Lung (tissue), 12 donors: Measurements from ENCODE around the gene ZXDC. TPM values are rescaled to one million over a fixed set of nuclear protein-coding genes. Genes with fewer than 3 reads are reported as not detected.

Experiments
- ATAC-seq: fragments of 200-7000 bp; cut with Tn5 transposase; one replicate; pipeline ENCODE4 v1.9.1; 2020; ENCODE audit warnings: moderate number of reproducible peaks; ENCODE audit not compliant: insufficient read depth, low FRiP score
- DNase-seq, 3 donors: peaks; one replicate each; pipeline ENCODE4 v3.0.0-alpha.2; 2013 to 2017
- H3K27ac ChIP-seq, 2 donors: one replicate each; pipeline ENCODE4 v1.5.1; 2013; ENCODE audit warnings: mild to moderate bottlenecking in 2 of 2, moderate library complexity in 2 of 2, control low read depth in 1 of 2, inconsistent platforms in 1 of 2, low read depth in 1 of 2, low read length in 1 of 2
- H3K27me3 ChIP-seq, 3 donors: one replicate each; pipeline ENCODE4 v1.5.1; 2013; ENCODE audit warnings: low read length in 2 of 3; ENCODE audit not compliant: control insufficient read depth in 3 of 3, insufficient read depth in 3 of 3
- H3K36me3 ChIP-seq, 4 donors: one replicate each; pipeline ENCODE4 v1.5.1; 2013; ENCODE audit warnings: low read length in 4 of 4, mild to moderate bottlenecking in 1 of 4, moderate library complexity in 1 of 4; ENCODE audit not compliant: control insufficient read depth in 4 of 4, insufficient read depth in 4 of 4
- H3K4me1 ChIP-seq, 5 donors: one replicate each; pipeline ENCODE4 v1.5.1; 2013; ENCODE audit warnings: low read length in 5 of 5, mild to moderate bottlenecking in 2 of 5, moderate library complexity in 1 of 5; ENCODE audit not compliant: control insufficient read depth in 5 of 5, insufficient read depth in 5 of 5
- H3K4me3 ChIP-seq: one replicate; pipeline ENCODE4 v1.5.1; 2013; ENCODE audit warnings: mild to moderate bottlenecking, control low read depth, moderate library complexity
- H3K9ac ChIP-seq, 2 donors: one replicate each; pipeline ENCODE4 v1.5.1; 2013; ENCODE audit warnings: low read length in 2 of 2, control low read depth in 1 of 2; ENCODE audit not compliant: insufficient read depth in 1 of 2
- H3K9me3 ChIP-seq, 4 donors: one replicate each; pipeline ENCODE4 v1.5.1; 2013; ENCODE audit warnings: low read length in 3 of 4, mild to moderate bottlenecking in 1 of 4, moderate library complexity in 1 of 4; ENCODE audit not compliant: control insufficient read depth in 4 of 4, insufficient read depth in 3 of 4
- CTCF ChIP-seq: IDR thresholded peaks from 2 replicates; pipeline ENCODE4 v1.5.1; 2012; ENCODE audit warnings: mild to moderate bottlenecking; ENCODE audit errors: control extremely low read depth, extremely low read depth
- WGBS, 2 donors: extraction: QIAGEN DNeasy Blood & Tissue Kit; methylation state at CpG; one replicate each; pipeline ENCODE4 v1.1.7; 2013; 5-methylcytosine and 5-hydroxymethylcytosine counted together
- polyA plus RNA-seq, 2 donors: library from polyadenylated mRNA; stranded (reverse); fragments of 200-250 nt; gene quantifications; one replicate each; pipeline ENCODE4 v1.2.1, GENCODE V29; 2013
- total RNA-seq, 2 donors: library from RNA; depleted of rRNA in 1 of 2; stranded (reverse); fragments of >200 nt in 1 of 2; gene quantifications; one replicate each; pipeline ENCODE4 v1.2.1, GENCODE V29; 2014 to 2021
- donor health status: control.
- donor health status: control.
- donor health status: Bipolar disorder and iron deficiency.
- donor health status: healthy.
- donor health status: DM: yes; HTN: yes; CAD: no.

Gene ZXDC
- total and polyA plus RNA-seq, 4 donors, result 12.9 to 49.5 (median 29.8) TPM

- no peak for ATAC-seq
- Histone ChIP-seq H3K4me1 (peaks cover 0 to 5% (median 0%) of the 10 kb centered on the region in 5 donors), H3K27me3 (peaks cover 0 to 24% (median 12%) of the 10 kb centered on the region in 3 donors), H3K4me3 (no peak overlapping the region), H3K9ac (no peak overlapping the region), H3K36me3 (no peaks in the 10 kb centered on the region), H3K27ac (no peak overlapping the region), H3K9me3 (no peaks in the 10 kb centered on the region)
- WGBS, 2 donors, result 79 to 90% methylated on average over 11 of the region's 11 CpGs
- no peak for DNase-seq
- no peak for TF ChIP-seq CTCF
Measured at GRCh38 chr3:126521122-126521891, 45.6 kb upstream of the ZXDC start.

- DNase-seq, result no peak
- no peak overlapping the region for H3K4me3 ChIP-seq
Measured at GRCh38 chr3:126519506-126520455, 44.1 kb upstream of the ZXDC start.

GRCh38 chr3:126518779-126519177 lies 43.1 kb upstream of the ZXDC start:
- no peak for ATAC-seq
- 63 to 71% methylated on average over 4 of the region's 4 CpGs for WGBS, 2 donors

More at GRCh38 chr3:126519506-126520455, 44.1 kb upstream of the ZXDC start:
- Histone ChIP-seq H3K9me3 (no peaks in the 10 kb centered on the region), H3K9ac (no peak overlapping the region), H3K27ac (no peak overlapping the region), H3K4me1 (peaks cover 0 to 5% (median 0%) of the 10 kb centered on the region in 5 donors), H3K36me3 (no peaks in the 10 kb centered on the region), H3K27me3 (peaks cover 0 to 18% (median 12%) of the 10 kb centered on the region in 3 donors)
- WGBS, 2 donors, result 81 to 87% methylated on average over 10 of the region's 10 CpGs
- ATAC-seq, result no peak
- no peak for TF ChIP-seq CTCF

More at GRCh38 chr3:126518779-126519177, 43.1 kb upstream of the ZXDC start:
- DNase-seq, result no peak
- Histone ChIP-seq H3K4me3 (no peak overlapping the region), H3K4me1 (peaks cover 0 to under 1% (median 0%) of the 10 kb centered on the region in 5 donors), H3K27me3 (peaks cover 0 to 12% (median 12%) of the 10 kb centered on the region in 3 donors), H3K9ac (no peak overlapping the region), H3K9me3 (no peaks in the 10 kb centered on the region), H3K36me3 (no peaks in the 10 kb centered on the region), H3K27ac (no peak overlapping the region)
- no peak for TF ChIP-seq CTCF
